Kidney (tissue), 14 donors: ENCODE measurements around the gene TMEM208. TPM values are rescaled to one million over a fixed set of nuclear protein-coding genes. Genes with fewer than 3 reads are reported as not detected.

ENCODE experiments used
- DNase-seq, 5 donors: peaks; one replicate each; pipeline ENCODE4 v3.0.0-alpha.2; 2013 to 2020
- FAIRE-seq: peaks from 2 replicates; lab custom pipeline; 2012; peaks lifted over from hg19 to GRCh38; lab: Jason Lieb, UNC
- H3K27ac ChIP-seq, 2 donors: one replicate each; pipeline ENCODE4 v1.7.0; 2013; ENCODE audit warnings: low read depth in 2 of 2, low read length in 2 of 2, inconsistent platforms in 1 of 2
- H3K27me3 ChIP-seq: one replicate; pipeline ENCODE4 v1.7.1; 2013; ENCODE audit warnings: low read length, inconsistent platforms; ENCODE audit not compliant: control insufficient read depth, insufficient read depth
- H3K36me3 ChIP-seq, 3 donors: one replicate each; pipeline versions ENCODE4 v1.7.0 to v1.7.1; 2013; ENCODE audit warnings: low read length in 3 of 3, control low read depth in 1 of 3, inconsistent platforms in 1 of 3; ENCODE audit not compliant: insufficient read depth in 3 of 3, control insufficient read depth in 2 of 3
- H3K4me1 ChIP-seq, 3 donors: one replicate each; pipeline versions ENCODE4 v1.7.0 to v1.7.1; 2013; ENCODE audit warnings: low read length in 3 of 3, inconsistent platforms in 1 of 3, low read depth in 1 of 3; ENCODE audit not compliant: control insufficient read depth in 2 of 3, insufficient read depth in 2 of 3
- H3K4me3 ChIP-seq, 3 donors: one replicate each; pipeline versions ENCODE4 v1.7.0 to v1.8.1; 2013; ENCODE audit warnings: low read length in 3 of 3, control low read depth in 1 of 3, inconsistent platforms in 1 of 3
- H3K9ac ChIP-seq, 3 donors: one replicate each; pipeline versions ENCODE4 v1.7.0 to v1.7.1; 2013; ENCODE audit warnings: low read length in 3 of 3, control low read depth in 1 of 3, inconsistent platforms in 1 of 3
- H3K9me3 ChIP-seq, 3 donors: one replicate each; pipeline versions ENCODE4 v1.7.0 to v1.7.1; 2013; ENCODE audit warnings: low read length in 3 of 3, control low read depth in 1 of 3, inconsistent platforms in 1 of 3; ENCODE audit not compliant: control insufficient read depth in 2 of 3, insufficient read depth in 1 of 3
- CTCF ChIP-seq: IDR thresholded peaks from 3 replicates; pipeline ENCODE4 v1.5.1; 2012; ENCODE audit warnings: mild to moderate bottlenecking, moderate library complexity, borderline replicate concordance; ENCODE audit not compliant: insufficient read depth; ENCODE audit errors: extremely low read depth
- intact Hi-C: fragments of 100-400 bp; cut with DNase I; formaldehyde crosslinking; loops from one replicate; pipeline ENCODE4 v1.11.1; 2022
- polyA plus RNA-seq: library from polyadenylated mRNA; stranded (reverse); fragments of 350-450 nt; fragmentation: Illumina TruSeq; extraction: RNeasy Lipid Tissue Mini Kit (QIAGEN cat#74804); gene quantifications from one replicate; pipeline ENCODE4 v1.2.3, GENCODE V29; 2014; ENCODE audit warnings: low read depth, low replicate concordance; ENCODE audit not compliant: insufficient read depth
- total RNA-seq: library from RNA; stranded (reverse); fragmentation: NEBNext Ultra II Directional; extraction: Animal tissue kit (Norgen Biotek cat#: 25700); gene quantifications from one replicate; pipeline ENCODE4 v1.2.1, GENCODE V29; 2021
- donor health status: control.
- donor health status: control.
- donor health status: control.
- donor health status: control.
- donor health status: control.
- donor health status: DM: yes; HTN: yes; CAD: no.
- donor health status: Normal renal cell carcinoma (clear cell type).

TMEM208 gene
- total and polyA plus RNA-seq, 2 donors from 2014 or later, result 47.1 to 145 TPM

GRCh38 chr16:67236563-67237395, 9.8 kb downstream of the TMEM208 start:
- intact Hi-C loops, result no loop called here
- no peak for FAIRE-seq
- H3K36me3 ChIP-seq, result peaks cover 0 to 33% (median 20%) of the 10 kb centered on the region in 3 donors

GRCh38 chr16:67237396-67238277, 10.7 kb downstream of the TMEM208 start:
- DNase-seq, result peak in 2 of 5 donors; percentile 42 to 61

More at GRCh38 chr16:67236563-67237395, 9.8 kb downstream of the TMEM208 start:
- no peak for TF ChIP-seq CTCF
- no peak overlapping the region for H3K4me3 ChIP-seq
- H3K9ac ChIP-seq, result no peak overlapping the region
- DNase-seq, result peak; percentile 10 to 84 (median 42)
- H3K4me1 ChIP-seq, result peaks cover 0 to 12% (median 0%) of the 10 kb centered on the region in 3 donors
- H3K9me3 ChIP-seq, result no peaks in the 10 kb centered on the region
- no peak overlapping the region for H3K27ac ChIP-seq
- H3K27me3 ChIP-seq, result no peaks in the 10 kb centered on the region

GRCh38 chr16:67238278-67238575, 11.3 kb downstream of the TMEM208 start:
- H3K4me3 ChIP-seq, result no peak overlapping the region
- no peak for FAIRE-seq
- H3K4me1 ChIP-seq, result peaks cover 0 to 16% (median 0%) of the 10 kb centered on the region in 3 donors
- no peak for TF ChIP-seq CTCF
- no peaks in the 10 kb centered on the region for H3K9me3 ChIP-seq
- no peak overlapping the region for H3K27ac ChIP-seq
- H3K27me3 ChIP-seq, result no peaks in the 10 kb centered on the region
- intact Hi-C loops, result no loop called here
- H3K36me3 ChIP-seq, result peaks cover 0 to 33% (median 19%) of the 10 kb centered on the region in 3 donors
- peak in 1 of 5 donors; percentile 67 for DNase-seq
- no peak overlapping the region for H3K9ac ChIP-seq

More at GRCh38 chr16:67237396-67238277, 10.7 kb downstream of the TMEM208 start:
- Histone ChIP-seq H3K9me3 (no peaks in the 10 kb centered on the region), H3K9ac (no peak overlapping the region), H3K27me3 (no peaks in the 10 kb centered on the region), H3K4me1 (peaks cover 0 to 16% (median 0%) of the 10 kb centered on the region in 3 donors), H3K4me3 (no peak overlapping the region), H3K27ac (no peak overlapping the region), H3K36me3 (peaks cover 0 to 33% (median 19%) of the 10 kb centered on the region in 3 donors)
- TF ChIP-seq CTCF, result no peak
- intact Hi-C loops, result no loop called here
- no peak for FAIRE-seq
